ENCODE measurements around the gene LCN6.

GRCh38 chr9:136761545-136761981 is 13.2 kb upstream of the LCN6 start:
- no peak for TF ChIP-seq CTCF (IDR thresholded peaks at IDR 0.05)
- TF ChIP-seq POLR2AphosphoS5 (IDR thresholded peaks at IDR 0.05), result no peak
